K562 (cell line): ENCODE measurements around the gene KCND2. TPM values are rescaled to one million over a fixed set of nuclear protein-coding genes. Genes with fewer than 3 reads are reported as not detected.

Source experiments
- ATAC-seq: fragments of 200-7000 bp; cut with Tn5 transposase; 3 replicates; pipeline ENCODE4 v1.9.1; 2020; ENCODE audit warnings: moderate library complexity
- BruUV-seq: library from RNA; stranded (reverse); fragments of 400-500 nt; replicated peaks from 2 replicates; lab custom pipeline; 2021; lab: Mats Ljungman, UMichigan
- CTCF ChIA-PET: fragments of 300-600 bp; formaldehyde crosslinking; extraction: SDS; loops from one replicate; lab custom pipeline; 2021; ENCODE audit warnings: low intra/inter-chr PET ratio; lab: Yijun Ruan, JAX
- POLR2A ChIA-PET: fragments of 300-600, 350-650 bp; sonication (Branson Sonifier 250); formaldehyde crosslinking; extraction: SDS; loops from one replicate; lab custom pipeline; 2021; ENCODE audit warnings: antibody characterized with exemption, inconsistent platforms; lab: Yijun Ruan, JAX
- DNase-seq, 4 experiments: peaks; one replicate each; pipeline versions ENCODE4 v3.0.0 to v3.0.0-alpha.2; 2011 to 2018; ENCODE audit warnings: low spot score in 3 of 4, mixed read lengths in 3 of 4; ENCODE audit errors: extremely low read depth in 1 of 4
- FAIRE-seq: peaks from 2 replicates; lab custom pipeline; 2011; peaks lifted over from hg19 to GRCh38; lab: Jason Lieb, UNC
- H2AFZ ChIP-seq: 2 replicates; pipeline ENCODE4 v1.6.0; 2011; ENCODE audit warnings: low read depth, low read length, control low read depth, inconsistent platforms
- H3K27ac ChIP-seq: fragments of 200-600 bp; 3 replicates; pipeline ENCODE4 v1.8.0; 2011; ENCODE audit warnings: low read depth, mild to moderate bottlenecking, control low read depth, inconsistent platforms, low read length, moderate library complexity, mixed read lengths; ENCODE audit errors: extremely low read depth
- H3K27me3 ChIP-seq, 2 experiments: fragments of 300-600 bp in 1 of 2; 2 replicates in 1 of 2; 3 replicates in 1 of 2; pipeline versions ENCODE4 v1.6.0 to v1.8.0; 2011; ENCODE audit warnings: inconsistent platforms in 2 of 2, low read length in 2 of 2, mild to moderate bottlenecking in 1 of 2, mixed read lengths in 1 of 2, moderate library complexity in 1 of 2; ENCODE audit not compliant: control insufficient read depth in 2 of 2, insufficient read depth in 2 of 2
- H3K36me3 ChIP-seq: fragments of 300-600 bp; 3 replicates; pipeline ENCODE4 v1.8.0; 2011; ENCODE audit warnings: mild to moderate bottlenecking, low read length, inconsistent platforms; ENCODE audit not compliant: control insufficient read depth, insufficient read depth
- H3K4me1 ChIP-seq, 2 experiments: fragments of 200-600 bp in 1 of 2; replicated peaks in 1 of 2; 2 replicates in 1 of 2; 3 replicates in 1 of 2; pipeline versions ENCODE4 v1.5.1 to v1.8.0; 2011; ENCODE audit warnings: inconsistent platforms in 2 of 2, low read length in 2 of 2, mild to moderate bottlenecking in 1 of 2, mixed read lengths in 1 of 2, moderate library complexity in 1 of 2; ENCODE audit not compliant: control insufficient read depth in 2 of 2, insufficient read depth in 2 of 2
- H3K4me2 ChIP-seq: 2 replicates; pipeline ENCODE4 v1.6.1; 2011; ENCODE audit warnings: low read length, control low read depth, inconsistent platforms, mixed read lengths; ENCODE audit not compliant: insufficient read depth
- H3K4me3 ChIP-seq: fragments of 200-600 bp; sonication (generic), shearing (Covaris generic); 2 replicates; pipeline ENCODE4 v1.5.1; 2016; ENCODE audit warnings: control low read depth, inconsistent platforms
- H3K79me2 ChIP-seq: fragments of 200-600 bp; 3 replicates; pipeline ENCODE4 v1.8.0; 2011; ENCODE audit warnings: low read length, inconsistent platforms; ENCODE audit not compliant: control insufficient read depth, insufficient read depth
- H3K9ac ChIP-seq, 2 experiments: 2 replicates each; pipeline versions ENCODE4 v1.6.0 to v1.6.1; 2011; ENCODE audit warnings: low read depth in 2 of 2, low read length in 2 of 2, control low read depth in 1 of 2, inconsistent platforms in 1 of 2, mild to moderate bottlenecking in 1 of 2, mixed read lengths in 1 of 2; ENCODE audit not compliant: insufficient read depth in 1 of 2
- H3K9me1 ChIP-seq: one replicate; pipeline ENCODE4 v1.6.0; 2011; ENCODE audit warnings: inconsistent platforms, mild to moderate bottlenecking, low read length, moderate library complexity; ENCODE audit not compliant: control insufficient read depth, insufficient read depth
- H3K9me3 ChIP-seq: replicated peaks from 2 replicates; pipeline ENCODE4 v1.5.1; 2011; ENCODE audit warnings: low read depth, low read length, inconsistent platforms; ENCODE audit not compliant: control insufficient read depth, insufficient read depth
- H4K20me1 ChIP-seq: replicated peaks from 2 replicates; pipeline ENCODE4 v1.6.1; 2011; ENCODE audit warnings: low read length, inconsistent platforms, mixed read lengths; ENCODE audit not compliant: control insufficient read depth, insufficient read depth
- ARID4B ChIP-seq: sonication (generic); formaldehyde crosslinking; IDR thresholded peaks from 2 replicates; pipeline ENCODE4 v1.8.0; 2022; ENCODE audit warnings: mild to moderate bottlenecking, missing genetic modification reagents
- CBFA2T3 ChIP-seq: fragments of 450-650 bp; IDR thresholded peaks from 2 replicates; pipeline ENCODE4 v1.6.1; 2017
- GABPB2 ChIP-seq: fragments of 250-450 bp; sonication (Bioruptor Pico); conservative IDR thresholded peaks from 2 replicates; pipeline ENCODE4 v1.5.1; 2021; ENCODE audit warnings: mild to moderate bottlenecking
- ID3 ChIP-seq, 2 experiments: fragments of 250-450 bp in 1 of 2; fragments of 450-650 bp in 1 of 2; sonication (Bioruptor Pico) in 1 of 2; IDR thresholded peaks; 2 replicates each; pipeline versions ENCODE4 v1.6.1 to v1.8.0; 2016 to 2021; ENCODE audit warnings: mild to moderate bottlenecking in 2 of 2, moderate library complexity in 2 of 2, missing compliant biosample characterization in 1 of 2, missing genetic modification characterization in 1 of 2
- MLX ChIP-seq, 2 experiments: fragments of 450-650 bp in 1 of 2; sonication (generic) in 1 of 2; formaldehyde crosslinking; conservative IDR thresholded peaks; 2 replicates each; pipeline versions ENCODE4 v1.4.0 to v1.8.1; 2020 to 2022; ENCODE audit warnings: mild to moderate bottlenecking in 1 of 2, missing genetic modification reagents in 1 of 2
- NCOA1 ChIP-seq: fragments of 450-650 bp; IDR thresholded peaks from 2 replicates; pipeline ENCODE4 v1.6.1; 2016; ENCODE audit warnings: low read depth
- NCOA2 ChIP-seq, 2 experiments: fragments of 450-650 bp; IDR thresholded peaks; 2 replicates each; pipeline ENCODE4 v1.6.1; 2018; ENCODE audit warnings: mild to moderate bottlenecking in 2 of 2, moderate library complexity in 1 of 2; ENCODE audit not compliant: partially characterized antibody in 2 of 2
- NFYB ChIP-seq: IDR thresholded peaks from 2 replicates; pipeline ENCODE4 v1.6.1; 2011; ENCODE audit warnings: mild to moderate bottlenecking, moderate library complexity; ENCODE audit not compliant: insufficient read length; ENCODE audit errors: extremely low read depth
- NR2C1 ChIP-seq, 2 experiments: fragments of 450-650 bp; IDR thresholded peaks; 2 replicates each; pipeline ENCODE4 v1.6.1; 2017; ENCODE audit warnings: mild to moderate bottlenecking in 2 of 2, antibody characterized with exemption in 1 of 2, inconsistent platforms in 1 of 2, missing compliant biosample characterization in 1 of 2, missing genetic modification characterization in 1 of 2
- NR2C2 ChIP-seq, 2 experiments: fragments of 200-800 bp in 1 of 2; sonication (Bioruptor generic) in 1 of 2; sonication (generic) in 1 of 2; formaldehyde crosslinking in 1 of 2; IDR thresholded peaks; 2 replicates each; pipeline versions ENCODE4 v1.6.1 to v1.8.0; 2016 to 2022; ENCODE audit warnings: mild to moderate bottlenecking in 1 of 2, missing compliant biosample characterization in 1 of 2, missing genetic modification characterization in 1 of 2, missing genetic modification reagents in 1 of 2
- POLR2AphosphoS2 ChIP-seq: IDR thresholded peaks from 2 replicates; pipeline ENCODE4 v1.6.1; 2012; ENCODE audit warnings: low read length, improper control_type of control experiment
- SNRNP70 ChIP-seq: fragments of 200-400 bp; formaldehyde crosslinking; optimal IDR thresholded peaks from 2 replicates; pipeline ENCODE3; 2017; ENCODE audit warnings: low read depth, low read length
- SP2 ChIP-seq: IDR thresholded peaks from 2 replicates; pipeline ENCODE4 v1.6.1; 2011; ENCODE audit warnings: mild to moderate bottlenecking, low read depth, low read length, moderate library complexity; ENCODE audit not compliant: poor library complexity, severe bottlenecking; ENCODE audit errors: extremely low read depth
- TAF15 ChIP-seq: fragments of 200-400 bp; formaldehyde crosslinking; IDR thresholded peaks from 2 replicates; pipeline ENCODE4 v1.6.1; 2017; ENCODE audit warnings: mild to moderate bottlenecking, low read depth, low read length, moderate library complexity
- ZNF408 ChIP-seq: fragments of 250-450 bp; sonication (Bioruptor Pico); IDR thresholded peaks from 2 replicates; pipeline ENCODE4 v1.4.0; 2020; ENCODE audit warnings: low read depth, mild to moderate bottlenecking, moderate library complexity
- WGBS: fragments of 100-300 bp; shearing (Covaris generic); methylation state at CpG from one replicate; pipeline ENCODE4 v1.1.6; 2016; ENCODE audit warnings: low coverage, mixed read lengths; ENCODE audit not compliant: insufficient coverage; ENCODE audit errors: missing lambda C conversion rate; 5-methylcytosine and 5-hydroxymethylcytosine counted together
- in situ Hi-C: fragments of 300-500 bp; cut with MboI; formaldehyde crosslinking; loops from 4 replicates; pipeline ENCODE4 v1.15.0; 2018; ENCODE audit warnings: inconsistent platforms, mixed read lengths
- intact Hi-C: fragments of 100-400 bp; cut with micrococcal nuclease; formaldehyde crosslinking; loops from 2 replicates; pipeline ENCODE4 v1.14.2; 2022
- polyA plus RNA-seq, 8 experiments: library from polyadenylated mRNA; depleted of rRNA in 4 of 8; stranded (reverse) in 5 of 8; unstranded in 3 of 8; fragments of >200 nt; fragmentation: Nextera tagmentation in 2 of 8; fragmentation: Illumina TruSeq in 1 of 8; extraction: Ambion mirVana in 2 of 8; extraction: Trizol in 1 of 8; gene quantifications; 2 replicates each; pipeline versions ENCODE4 v1.2.1 to v1.2.3, GENCODE V29; 2011 to 2014; ENCODE audit warnings: inconsistent platforms in 1 of 8, missing spikeins in 1 of 8
- total RNA-seq, 7 experiments: library from RNA; depleted of rRNA in 6 of 7; stranded (reverse); fragments of >200 nt in 6 of 7; fragmentation: Illumina TruSeq in 2 of 7; extraction: Trizol in 2 of 7; gene quantifications; 2 replicates each; pipeline versions ENCODE4 v1.2.1 to v1.2.3, GENCODE V29; 2011 to 2021; ENCODE audit warnings: low replicate concordance in 1 of 7

The KCND2 gene
- total and polyA plus RNA-seq, 9 of the 15 experiments (the other 6 are each of a cell fraction or from before 2014, with no cell fraction given): 0.03 to 0.12 TPM; not detected in 7

GRCh38 chr7:120760851-120761250 is 487.9 kb downstream of the KCND2 start:
- no peak overlapping the region for H3K4me2 ChIP-seq
- intact Hi-C loops: no loop called here
- H3K27ac ChIP-seq: no peak overlapping the region
- BruUV-seq: no TSS peak
- no peaks in the 10 kb centered on the region for H3K9me1 ChIP-seq
- no peaks in the 10 kb centered on the region for H3K4me1 ChIP-seq
- 1% methylated on average over 3 of the region's 3 CpGs for WGBS
- no peak for TF ChIP-seq NCOA1
- no peak for TF ChIP-seq NFYB
- no peak for TF ChIP-seq NR2C2 (CRISPR knock-in tag; IDR thresholded peaks at IDR 0.05)
- no peak for TF ChIP-seq NR2C2 (tag; IDR thresholded peaks at IDR 0.05)
- TF ChIP-seq NR2C1 (IDR thresholded peaks at IDR 0.05): no peak
- no peak for TF ChIP-seq NR2C1 (tag; IDR thresholded peaks at IDR 0.05)
- TF ChIP-seq SNRNP70: no peak
- no peak for TF ChIP-seq NCOA2 (IDR thresholded peaks at IDR 0.05; ENCODE audit: partially characterized antibody in 2 of 2)
- TF ChIP-seq GABPB2 (CRISPR knock-in tag): no peak
- no peak for TF ChIP-seq ARID4B (CRISPR knock-in tag)
- no peak for TF ChIP-seq POLR2AphosphoS2
- no peak for TF ChIP-seq MLX (CRISPR knock-in tag; conservative IDR thresholded peaks at IDR 0.05)
- no peak for TF ChIP-seq TAF15
- TF ChIP-seq CBFA2T3: no peak
- no peak for TF ChIP-seq ZNF408
- no peak for TF ChIP-seq ID3 (CRISPR knock-in tag; IDR thresholded peaks at IDR 0.05)
- TF ChIP-seq ID3 (tag; IDR thresholded peaks at IDR 0.05): no peak
- TF ChIP-seq SP2: no peak
- DNase-seq (no peak), FAIRE-seq (no peak), ATAC-seq (no peak)
- no peak overlapping the region for H3K4me3 ChIP-seq
- H3K79me2 ChIP-seq: no peaks in the 10 kb centered on the region
- no peak overlapping the region for H3K9ac ChIP-seq
- CTCF ChIA-PET: no interaction called here
- no peak overlapping the region for H2AFZ ChIP-seq
- POLR2A ChIA-PET: no interaction called here
- no peaks in the 10 kb centered on the region for H3K36me3 ChIP-seq
- H3K27me3 ChIP-seq: no peaks in the 10 kb centered on the region; a peak in 1 of 5 replicates
- no peaks in the 10 kb centered on the region for H3K9me3 ChIP-seq
- in situ Hi-C loops: no loop called here
- H4K20me1 ChIP-seq: no peaks in the 10 kb centered on the region
